ENCODE results near the gene PNMA6E.

The PNMA6E gene

GRCh38 chrX:153347530-153347929, 53.6 kb downstream of the PNMA6E start:
- no peak for TF ChIP-seq ZFX (IDR thresholded peaks at IDR 0.05; ENCODE audit: borderline replicate concordance)
- TF ChIP-seq CTCF (IDR thresholded peaks at IDR 0.05) = no peak
- H3K27ac ChIP-seq = no peak overlapping the region

Data from 22Rv1 (cell line).